ENCODE results near the gene PRKAB2. TPM values are rescaled to one million over a fixed set of nuclear protein-coding genes. Genes with fewer than 3 reads are reported as not detected.

The PRKAB2 gene
- total and polyA plus RNA-seq, 2 of the 13 experiments (the other 11 are each of a cell fraction or from before 2014, with no cell fraction given), result 44.0 to 118 TPM

DNA sequence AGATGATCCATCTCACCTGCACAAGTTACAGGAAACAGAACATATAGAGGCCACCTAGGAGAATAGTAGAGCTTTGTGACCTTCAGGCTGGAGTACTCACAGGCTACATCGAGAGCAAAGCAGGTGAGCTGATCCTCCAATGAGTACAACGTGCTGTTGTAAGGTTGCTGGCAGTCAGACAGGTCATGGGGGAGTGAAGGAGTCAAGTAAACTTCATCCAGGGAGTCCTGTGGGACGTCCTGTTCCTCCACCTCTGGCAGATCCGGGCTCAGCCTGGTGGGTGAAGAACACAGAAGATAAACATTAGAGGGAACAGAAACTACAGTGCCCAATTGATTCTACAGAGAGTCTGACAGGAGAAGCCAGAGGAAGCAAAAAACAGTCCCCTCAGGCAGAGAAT, 62.5 kb downstream of the PRKAB2 start:
- no peak for TF ChIP-seq SRSF4 (IDR thresholded peaks at IDR 0.05; ENCODE audit: low read depth, low read length, poor library complexity, severe bottlenecking)
- no peak for TF ChIP-seq ZNF660 (CRISPR knock-in tag; IDR thresholded peaks at IDR 0.05; ENCODE audit: borderline replicate concordance, low read depth)
- no peak for TF ChIP-seq MED1 (CRISPR knock-in tag; IDR thresholded peaks at IDR 0.05)
- TF ChIP-seq, protein P1, sequence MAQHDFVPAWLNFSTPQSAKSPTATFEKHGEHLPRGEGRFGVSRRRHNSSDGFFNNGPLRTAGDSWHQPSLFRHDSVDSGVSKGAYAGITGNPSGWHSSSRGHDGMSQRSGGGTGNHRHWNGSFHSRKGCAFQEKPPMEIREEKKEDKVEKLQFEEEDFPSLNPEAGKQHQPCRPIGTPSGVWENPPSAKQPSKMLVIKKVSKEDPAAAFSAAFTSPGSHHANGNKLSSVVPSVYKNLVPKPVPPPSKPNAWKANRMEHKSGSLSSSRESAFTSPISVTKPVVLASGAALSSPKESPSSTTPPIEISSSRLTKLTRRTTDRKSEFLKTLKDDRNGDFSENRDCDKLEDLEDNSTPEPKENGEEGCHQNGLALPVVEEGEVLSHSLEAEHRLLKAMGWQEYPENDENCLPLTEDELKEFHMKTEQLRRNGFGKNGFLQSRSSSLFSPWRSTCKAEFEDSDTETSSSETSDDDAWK (CRISPR knock-in tag; IDR thresholded peaks at IDR 0.05), result no peak
- no peak for TF ChIP-seq NCOA1 (CRISPR knock-in tag; IDR thresholded peaks at IDR 0.05)
- no peak for TF ChIP-seq ELF4 (CRISPR knock-in tag; IDR thresholded peaks at IDR 0.05; ENCODE audit: borderline replicate concordance)
- no peak for TF ChIP-seq ZNF674 (CRISPR knock-in tag; IDR thresholded peaks at IDR 0.05; ENCODE audit: low read depth)
- TF ChIP-seq ZNF567 (CRISPR knock-in tag; IDR thresholded peaks at IDR 0.05; ENCODE audit: borderline replicate concordance), result no peak
- TF ChIP-seq U2AF2 (IDR thresholded peaks at IDR 0.05; ENCODE audit: low read depth, low read length), result no peak
- TF ChIP-seq ZNF720 (CRISPR knock-in tag; IDR thresholded peaks at IDR 0.05), result no peak
- TF ChIP-seq PHF5A (CRISPR knock-in tag; IDR thresholded peaks at IDR 0.05; ENCODE audit: low read depth, unreplicated experiment), result no peak
- no peak for TF ChIP-seq XBP1 (CRISPR knock-in tag; IDR thresholded peaks at IDR 0.05)
- no peak for TF ChIP-seq TOE1 (CRISPR knock-in tag; IDR thresholded peaks at IDR 0.05)
- TF ChIP-seq, protein P2, sequence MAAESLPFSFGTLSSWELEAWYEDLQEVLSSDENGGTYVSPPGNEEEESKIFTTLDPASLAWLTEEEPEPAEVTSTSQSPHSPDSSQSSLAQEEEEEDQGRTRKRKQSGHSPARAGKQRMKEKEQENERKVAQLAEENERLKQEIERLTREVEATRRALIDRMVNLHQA (CRISPR knock-in tag; IDR thresholded peaks at IDR 0.05), result no peak
- no peak for TF ChIP-seq ZNF20 (CRISPR knock-in tag; IDR thresholded peaks at IDR 0.05)
- no peak for TF ChIP-seq ZSCAN20 (CRISPR knock-in tag; IDR thresholded peaks at IDR 0.05; ENCODE audit: borderline replicate concordance)
- no peak for TF ChIP-seq NFE2L1 (CRISPR knock-in tag; IDR thresholded peaks at IDR 0.05; ENCODE audit: borderline replicate concordance)
- no peak for TF ChIP-seq RBAK (CRISPR knock-in tag; IDR thresholded peaks at IDR 0.05)
- no peak for TF ChIP-seq POLR2AphosphoS5 (IDR thresholded peaks at IDR 0.05; ENCODE audit: low read depth, low read length)
- peaks cover 2 to 7% of the 10 kb centered on the region in 2 experiments; a peak in 2 of 5 replicates for H3K27me3 ChIP-seq (ENCODE audit: control insufficient read depth in 1 of 2, insufficient read depth in 2 of 2, low read length in 2 of 2)
- H2AFZ ChIP-seq (ENCODE audit: low read length), result no peak overlapping the region
- ChIA-PET POLR2A (no interaction called here), CTCF (ENCODE audit: low intra/inter-chr PET ratio, low total read pairs) (no interaction called here)
- DNase-seq (ENCODE audit: low spot score) (no peak), FAIRE-seq (no peak), ATAC-seq (peak; percentile 54)
- no peak overlapping the region for H3K4me3 ChIP-seq (replicated peaks in 1 of 3; ENCODE audit: insufficient read depth in 1 of 3, low read depth in 2 of 3, low read length in 3 of 3)
- H3K79me2 ChIP-seq (ENCODE audit: insufficient read depth, low read length), result no peaks in the 10 kb centered on the region
- no peaks in the 10 kb centered on the region for H3K9me3 ChIP-seq (ENCODE audit: low read length)
- BruUV-seq (replicated peaks), result no TSS peak
- peaks cover 33% of the 10 kb centered on the region for H3K4me1 ChIP-seq (ENCODE audit: insufficient read depth, low read length)
- intact Hi-C loops (cut with micrococcal nuclease; ENCODE audit: unreplicated experiment), result no loop called here
- H3K4me2 ChIP-seq (ENCODE audit: low read depth, low read length), result no peak overlapping the region
- no peak overlapping the region for H3K27ac ChIP-seq (ENCODE audit: extremely low read length, insufficient read depth, low read length)
- in situ Hi-C loops (cut with HindIII; ENCODE audit: extremely low pct_ligation_motif_present, low pct_unique_long_range_greater_than_20kb), result no loop called here
- H3K9ac ChIP-seq (ENCODE audit: insufficient read depth, low read depth, low read length), result no peak overlapping the region
- H3K36me3 ChIP-seq (replicated peaks in 1 of 2; ENCODE audit: control insufficient read depth in 1 of 2, insufficient read depth in 2 of 2, low read length in 2 of 2), result no peaks in the 10 kb centered on the region
- no peaks in the 10 kb centered on the region for H4K20me1 ChIP-seq (ENCODE audit: insufficient read depth, low read length)
- WGBS (ENCODE audit: low lambda C conversion rate), result 4% methylated on average over 4 of the region's 4 CpGs
